Nucleus accumbens (tissue), 56 donors: ENCODE results near the gene MED12L.
"Not testable (repeated sequence)": the region's sequence is repeated elsewhere in the genome, so short reads cannot be mapped to it uniquely, and the experiment has no call there.

Experiments used
- DNase-seq, 56 donors: peaks; one replicate each; lab custom pipeline; 2025; lab: John Stamatoyannopoulos, UW

The MED12L gene

DNA sequence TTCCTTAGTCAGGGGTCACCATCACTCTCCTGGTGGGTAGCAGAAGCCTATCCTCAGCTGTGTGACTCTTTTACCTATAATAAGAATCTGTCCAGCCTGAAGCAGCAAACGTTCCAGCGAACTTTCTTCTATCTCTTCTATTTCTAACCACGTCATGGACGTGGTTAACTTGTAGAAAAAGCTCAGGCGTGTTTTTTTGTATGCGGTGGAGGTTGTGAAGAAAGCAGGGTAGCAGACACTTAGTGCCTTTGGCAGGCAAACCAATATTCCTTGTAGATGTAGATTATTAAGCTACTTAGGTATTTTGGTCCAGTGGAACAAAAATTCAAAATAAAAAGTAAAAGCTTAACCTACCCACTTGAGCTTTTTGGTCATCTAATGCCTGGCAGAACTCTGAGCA, 149.4 kb downstream of the MED12L start:
- DNase-seq: no peak

DNA sequence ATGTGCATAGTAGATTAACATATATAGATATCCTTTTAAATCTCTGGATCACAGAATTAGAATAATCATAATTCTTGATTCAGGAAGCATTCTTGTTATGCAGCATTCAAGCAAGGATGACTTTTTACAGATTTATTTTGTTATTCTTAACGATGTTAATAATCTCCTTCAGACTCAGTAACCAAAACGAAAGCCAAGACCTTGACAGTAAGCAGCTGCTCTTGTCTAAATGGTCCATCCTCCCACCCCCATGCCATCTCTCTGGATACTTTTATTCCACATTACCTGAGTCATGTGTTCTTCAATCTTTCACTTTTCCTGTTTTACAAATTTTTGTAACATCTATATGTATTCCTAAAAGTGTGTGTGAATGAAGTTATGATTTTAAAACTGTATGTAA, 150.9 kb downstream of the MED12L start:
- no peak for DNase-seq

DNA sequence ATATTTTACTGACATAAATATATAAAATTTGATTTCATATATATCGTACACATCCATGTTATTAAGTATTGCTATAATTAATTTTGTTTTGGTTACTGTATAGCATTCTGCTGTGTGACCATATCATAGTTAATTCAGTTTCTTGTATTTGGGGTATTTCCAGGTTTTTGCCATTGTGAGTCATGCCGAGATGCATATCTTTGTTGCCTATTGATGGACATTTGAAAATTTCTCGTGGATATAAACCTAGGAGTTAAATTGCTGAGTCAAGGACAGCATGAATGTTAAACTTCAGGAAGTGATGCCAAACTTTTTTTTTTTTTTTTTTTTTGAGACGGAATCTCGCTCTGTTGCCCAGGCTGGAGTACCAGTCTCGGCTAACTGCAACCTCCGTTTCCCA, 151.3 kb downstream of the MED12L start:
- no peak for DNase-seq

DNA sequence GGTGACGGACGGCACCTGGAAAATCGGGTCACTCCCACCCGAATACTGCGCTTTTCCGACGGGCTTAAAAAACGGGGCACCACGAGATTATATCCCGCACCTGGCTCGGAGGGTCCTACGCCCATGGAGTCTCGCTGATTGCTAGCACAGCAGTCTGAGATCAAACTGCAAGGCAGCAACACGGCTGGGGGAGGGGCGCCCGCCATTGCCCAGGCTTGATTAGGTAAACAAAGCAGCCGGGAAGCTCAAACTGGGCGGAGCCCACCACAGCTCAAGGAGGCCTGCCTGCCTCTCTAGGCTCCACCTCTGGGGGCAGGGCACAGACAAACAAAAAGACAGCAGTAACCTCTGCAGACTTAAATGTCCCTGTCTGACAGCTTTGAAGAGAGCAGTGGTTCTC, 156.5 kb downstream of the MED12L start:
- not testable (repeated sequence) for DNase-seq

DNA sequence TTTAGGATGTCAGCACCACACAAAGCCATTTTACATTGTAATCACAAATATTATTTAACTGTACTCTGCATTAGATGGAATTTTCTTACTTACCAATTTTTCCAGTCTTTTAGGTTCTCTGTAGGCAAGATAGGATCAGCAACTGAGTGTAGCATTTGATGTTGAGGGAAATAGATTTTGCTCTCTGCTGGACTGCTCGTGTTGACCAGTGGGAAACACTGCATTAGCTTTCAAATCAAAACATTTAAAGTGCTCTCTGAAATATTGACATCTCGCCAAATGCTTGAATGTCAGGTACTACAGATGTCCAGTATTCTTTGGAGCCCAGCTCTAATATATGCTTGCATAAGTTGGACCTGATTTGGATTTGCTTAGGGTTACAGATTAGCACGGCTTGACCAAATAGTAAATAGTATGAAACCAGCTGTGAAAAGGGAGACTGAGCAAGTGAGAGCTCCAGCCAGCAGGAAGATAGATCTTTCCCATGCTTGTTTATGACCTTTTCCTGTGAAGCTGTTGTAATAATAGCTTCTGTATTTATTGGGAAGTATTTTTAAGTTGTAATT, 163.4 kb downstream of the MED12L start:
- no peak for DNase-seq

DNA sequence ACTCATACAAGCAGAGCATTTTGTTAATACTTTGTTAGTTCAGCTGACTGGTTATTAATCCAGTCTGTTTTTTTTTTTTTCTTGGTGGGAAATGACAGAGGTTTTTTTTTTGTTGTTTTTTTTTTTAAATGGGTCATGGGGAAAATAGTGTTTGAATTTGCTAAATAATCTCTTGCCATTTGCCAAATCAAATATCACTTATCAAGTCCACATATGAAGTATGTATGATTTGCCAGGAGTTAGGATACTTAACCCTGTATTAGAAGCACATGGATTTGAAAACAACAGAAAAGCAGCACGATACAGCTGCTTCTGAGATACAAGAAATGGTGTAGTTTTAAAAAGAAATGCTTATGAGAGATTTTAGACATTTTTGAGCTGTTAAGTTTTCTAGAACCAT, 171.3 kb downstream of the MED12L start:
- no peak for DNase-seq

DNA sequence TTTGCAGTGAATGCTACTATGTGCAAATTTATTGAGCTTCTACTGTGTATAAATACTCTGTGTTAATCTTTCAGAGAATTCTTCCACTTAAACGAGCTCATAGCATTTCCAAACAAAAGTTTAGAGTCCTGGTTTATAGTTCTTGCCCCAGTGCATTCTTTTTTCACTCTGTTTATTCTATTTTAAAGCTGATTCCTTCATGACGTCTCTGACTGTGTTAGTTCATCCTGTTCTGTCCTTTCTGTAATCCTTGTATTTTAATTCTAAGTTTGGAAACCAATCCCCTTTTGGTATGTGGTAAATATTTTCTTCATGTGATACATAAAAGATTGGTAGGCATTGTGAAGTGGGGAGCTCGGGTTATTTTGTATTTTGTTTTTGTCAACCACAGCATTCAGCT, 174.2 kb downstream of the MED12L start:
- DNase-seq: no peak

DNA sequence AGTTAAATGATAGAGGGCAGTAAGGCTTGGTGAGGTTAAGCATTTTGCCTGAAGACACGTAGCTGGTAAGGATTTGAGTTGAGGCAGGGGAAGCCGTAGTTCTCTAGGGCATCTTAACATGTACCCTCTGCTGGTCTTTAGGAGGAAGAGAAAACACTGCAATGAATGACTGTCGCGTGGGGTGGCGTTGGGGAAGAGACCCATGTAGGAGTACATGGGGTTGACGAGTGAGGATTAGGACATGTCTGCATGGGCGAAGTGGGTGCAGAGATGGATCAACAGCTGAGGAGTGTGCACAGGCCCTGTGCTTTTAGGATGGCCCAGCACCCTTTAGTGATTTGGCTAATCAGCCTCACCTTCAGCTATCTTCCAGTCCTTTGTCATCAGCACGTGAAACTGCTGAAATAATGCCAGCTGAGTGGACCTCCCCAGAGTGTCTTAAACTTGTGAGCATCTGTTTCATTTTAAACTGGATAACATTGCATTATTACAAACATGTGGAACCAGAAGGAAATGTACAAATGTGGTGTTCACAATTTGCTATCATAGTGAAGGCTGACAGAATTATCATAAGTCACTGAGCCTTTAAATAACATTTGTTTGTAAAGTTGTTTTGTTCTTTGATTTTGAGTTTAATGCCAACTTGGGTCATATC, 177.5 kb downstream of the MED12L start:
- DNase-seq: no peak

DNA sequence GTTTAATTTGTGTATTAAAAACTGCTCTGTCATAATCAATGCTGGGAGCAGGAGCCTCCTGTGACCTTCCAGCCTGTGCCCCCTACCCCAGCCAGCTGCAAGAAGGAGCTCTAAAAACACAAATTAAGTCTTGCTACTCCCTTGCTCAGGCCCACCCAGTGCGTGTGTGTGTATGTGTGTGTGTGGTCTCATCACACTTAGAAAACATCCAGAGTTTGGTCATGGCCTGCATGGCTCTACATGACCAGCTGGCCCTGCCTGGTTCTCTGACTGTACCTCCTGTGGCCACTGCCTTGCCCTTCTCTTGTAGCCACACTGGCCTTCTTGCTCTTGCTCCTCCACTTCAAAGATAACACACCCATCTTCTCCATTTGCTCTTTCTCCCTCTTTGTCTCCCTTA, 179.1 kb downstream of the MED12L start:
- no peak for DNase-seq

DNA sequence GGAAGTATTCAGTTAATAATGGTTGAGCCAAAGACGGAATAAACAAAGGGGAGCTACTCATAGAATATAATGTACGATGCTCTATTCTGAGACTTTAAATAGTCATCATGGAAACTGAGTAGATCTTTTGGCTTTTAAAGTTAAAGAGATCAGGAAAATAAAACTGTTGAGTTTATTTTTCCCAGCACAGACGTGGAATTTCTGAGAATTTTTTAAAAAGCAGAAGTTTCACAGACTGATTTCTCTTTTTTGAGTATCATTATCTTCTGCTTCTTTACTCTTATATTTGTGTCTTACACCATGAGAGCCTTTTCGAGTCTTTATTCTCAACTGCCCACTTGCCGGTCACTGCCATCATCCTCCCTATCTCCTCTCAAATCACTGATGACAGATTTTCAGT, 179.7 kb downstream of the MED12L start:
- no peak for DNase-seq

DNA sequence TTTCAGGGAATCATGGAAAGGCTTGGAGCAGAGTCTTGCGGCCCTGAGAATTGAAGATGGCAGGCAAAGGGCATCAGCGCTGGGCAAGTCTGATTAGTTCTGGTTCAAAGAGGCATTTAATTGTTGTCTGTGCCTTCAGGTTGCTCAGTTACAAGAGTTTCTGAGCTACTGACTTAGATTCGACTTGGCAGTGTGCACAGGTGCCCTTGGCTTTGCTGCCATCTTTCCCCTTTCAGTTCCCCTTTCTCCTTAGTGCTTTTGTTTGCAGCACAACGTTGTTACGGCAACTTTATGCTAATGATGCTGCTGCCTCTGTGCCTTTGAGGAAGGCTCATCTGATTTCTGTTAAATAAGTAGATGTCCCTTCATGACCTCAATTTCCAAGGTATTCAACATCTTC, 180.4 kb downstream of the MED12L start:
- DNase-seq: peak in 2 of 56 donors; percentile 7 to 12

DNA sequence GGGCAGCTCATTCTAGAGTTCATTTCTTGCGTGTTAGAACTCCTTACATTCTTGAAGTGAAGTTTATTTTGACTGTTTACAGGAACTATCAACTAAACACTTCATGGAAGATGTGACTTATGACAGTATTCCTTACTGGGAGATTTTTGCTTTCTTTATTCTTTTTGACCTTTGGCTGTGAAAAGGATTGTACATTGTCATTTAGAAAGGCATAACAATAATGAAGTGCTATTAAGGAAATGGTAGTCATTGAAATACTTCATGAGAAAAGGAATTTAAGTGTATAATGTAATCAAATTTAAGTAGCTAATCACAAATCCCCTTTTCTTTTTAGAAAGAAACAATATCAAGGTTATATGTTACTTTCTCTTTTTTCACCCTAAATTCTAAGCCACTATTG, 181.6 kb downstream of the MED12L start:
- no peak for DNase-seq

DNA sequence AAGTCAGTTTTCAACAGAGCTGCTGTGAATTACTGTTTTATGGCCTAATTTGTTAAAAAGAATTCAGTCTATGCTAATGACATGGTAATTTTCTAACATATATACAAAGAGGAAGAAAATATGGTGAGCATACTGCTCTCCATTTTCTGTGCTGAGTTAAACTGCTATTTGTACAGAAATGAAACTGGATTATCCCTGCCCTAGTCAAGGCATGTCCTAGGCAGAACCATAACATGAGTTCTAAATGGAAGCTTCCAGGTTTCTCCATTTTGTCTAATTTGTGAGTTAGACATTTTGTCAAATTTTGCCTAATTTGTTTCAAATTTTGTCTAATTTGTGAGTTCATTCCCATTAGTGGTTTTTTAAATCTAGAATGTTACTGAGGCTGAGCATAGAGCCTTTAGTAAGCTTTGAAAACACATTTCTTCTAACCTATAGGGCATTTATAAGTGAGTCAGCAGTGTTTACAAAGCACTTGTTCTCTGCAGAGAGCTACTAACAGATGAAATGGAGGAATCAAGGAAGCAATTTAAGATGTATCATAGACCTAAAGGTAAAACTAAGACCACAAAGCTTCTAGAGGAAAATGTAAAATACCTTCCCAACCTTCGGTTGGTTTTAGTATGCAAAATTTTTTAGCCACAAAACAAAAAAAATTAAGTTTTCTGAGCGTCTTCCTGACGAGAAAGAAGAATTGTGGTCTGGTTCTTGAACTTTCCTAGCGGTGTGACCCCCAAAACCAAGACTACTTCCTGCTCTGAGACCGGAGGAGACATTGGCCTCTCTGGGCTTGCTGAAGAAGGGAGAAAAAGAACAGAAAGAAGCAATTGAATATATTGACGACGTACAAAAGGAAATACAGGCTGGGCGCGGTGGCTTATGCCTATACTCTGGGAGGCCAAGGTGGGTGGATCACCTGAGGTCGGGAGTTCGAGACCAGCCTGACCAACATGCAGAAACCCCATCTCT, 183.1 kb downstream of the MED12L start:
- DNase-seq: no peak

DNA sequence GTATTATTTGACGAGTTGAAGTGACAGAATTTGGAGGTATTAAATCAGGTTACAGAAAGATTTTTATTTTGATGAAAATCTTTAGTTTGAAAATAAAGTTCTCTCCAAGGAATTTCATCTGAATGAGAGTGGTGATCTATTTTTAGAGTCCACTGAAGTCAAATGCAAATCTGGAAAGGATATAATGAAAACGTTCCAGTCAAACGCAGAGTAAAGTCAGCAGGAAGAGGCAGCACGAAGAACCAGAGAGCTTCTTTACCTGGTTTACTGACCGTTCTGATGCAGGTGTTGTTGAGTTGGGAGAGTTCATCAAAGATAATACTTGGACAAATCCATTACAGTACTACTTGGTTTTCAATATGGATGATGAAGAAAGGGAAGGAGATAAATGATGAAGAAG, 184.2 kb downstream of the MED12L start:
- DNase-seq: no peak

DNA sequence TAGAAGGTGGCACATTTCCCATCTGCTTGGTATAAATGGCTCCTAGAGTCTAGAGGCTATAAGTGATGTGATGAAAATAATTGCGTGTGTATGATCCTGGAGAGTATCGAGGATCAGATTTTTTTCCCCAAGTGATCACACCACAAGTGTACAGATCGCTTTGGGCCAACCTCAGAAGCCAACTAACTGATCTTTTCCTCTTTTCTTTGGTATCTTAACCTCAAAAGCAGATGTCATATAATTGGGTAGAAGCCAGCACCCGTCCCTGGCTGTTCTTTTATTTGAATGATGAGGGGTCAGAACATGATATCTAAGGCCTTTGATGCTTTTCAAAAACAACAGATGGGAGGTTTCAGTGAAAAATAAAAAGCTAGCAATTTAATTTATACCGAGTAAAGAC, 189.6 kb downstream of the MED12L start:
- no peak for DNase-seq

DNA sequence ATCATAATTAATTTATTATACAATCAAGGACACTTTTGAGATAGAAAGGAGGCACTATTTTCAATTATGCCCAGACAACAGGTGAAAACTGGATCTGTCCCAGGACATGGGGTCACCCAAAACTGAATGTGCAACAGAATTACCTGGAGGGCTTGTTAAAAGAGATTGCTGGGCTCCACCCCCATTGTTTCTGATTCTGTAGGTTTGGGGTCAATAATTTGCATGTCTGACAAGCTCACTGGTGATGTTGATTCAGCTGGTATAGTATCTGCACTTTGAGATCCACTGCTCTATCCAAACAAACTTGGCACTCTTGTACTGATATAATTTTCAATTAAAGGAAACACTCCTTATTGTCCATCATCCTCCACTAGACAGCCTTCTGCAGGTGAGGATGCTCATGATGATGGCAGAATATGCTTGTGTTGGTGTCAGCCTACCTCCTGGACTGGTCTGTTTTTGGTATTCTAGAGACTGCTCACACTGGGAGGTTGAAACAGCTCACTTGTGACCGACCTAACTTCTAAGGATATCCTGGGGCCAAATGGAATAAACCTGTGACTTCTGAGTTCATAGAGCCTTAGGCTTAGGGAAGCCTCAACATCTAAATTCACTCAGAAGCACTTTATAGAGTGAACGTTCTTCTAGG, 190.7 kb downstream of the MED12L start:
- DNase-seq: no peak

DNA sequence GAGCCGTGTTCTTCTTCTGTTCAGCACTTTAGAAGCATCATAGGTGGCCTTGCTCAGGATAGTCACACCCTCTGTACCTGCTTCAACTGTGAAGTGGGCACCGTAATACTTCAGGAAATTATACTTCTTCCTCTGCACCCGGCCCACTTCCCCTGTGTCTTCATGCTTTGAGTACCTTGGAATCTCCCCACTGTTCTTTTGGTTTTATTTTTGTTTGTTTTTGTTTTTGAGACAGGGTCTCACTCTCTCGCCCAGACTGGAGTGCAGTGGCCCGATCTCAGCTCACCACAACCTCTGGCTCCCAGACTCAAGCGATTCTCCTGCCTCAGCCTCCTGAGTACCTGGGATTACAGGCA, 191.2 kb downstream of the MED12L start:
- no peak for DNase-seq

DNA sequence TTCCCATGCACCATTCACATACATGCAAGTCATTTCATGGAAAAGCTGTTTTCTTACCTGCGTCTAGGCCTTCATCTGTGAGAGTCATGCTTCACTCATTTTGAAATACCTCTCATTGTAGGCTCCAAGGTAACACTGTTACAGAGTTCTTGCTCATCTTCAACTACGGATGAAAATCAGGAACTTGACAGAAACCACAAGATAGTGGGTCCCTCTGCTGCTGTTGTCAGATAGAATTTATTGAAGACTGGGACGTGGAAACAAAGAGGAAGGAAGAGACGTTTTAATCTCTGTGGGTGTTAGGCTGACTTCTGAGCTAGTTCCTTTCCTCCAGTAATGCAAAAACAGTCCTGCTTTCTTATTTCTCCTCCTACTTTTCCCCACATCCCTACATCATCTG, 192.8 kb downstream of the MED12L start, which contains the start of gene P2RY14:
Gene P2RY14 (minus strand): TSS at position 313 of the 400 bp plus-strand sequence. CDS start 64,226 bp downstream, outside the sequence.
- DNase-seq: no peak

DNA sequence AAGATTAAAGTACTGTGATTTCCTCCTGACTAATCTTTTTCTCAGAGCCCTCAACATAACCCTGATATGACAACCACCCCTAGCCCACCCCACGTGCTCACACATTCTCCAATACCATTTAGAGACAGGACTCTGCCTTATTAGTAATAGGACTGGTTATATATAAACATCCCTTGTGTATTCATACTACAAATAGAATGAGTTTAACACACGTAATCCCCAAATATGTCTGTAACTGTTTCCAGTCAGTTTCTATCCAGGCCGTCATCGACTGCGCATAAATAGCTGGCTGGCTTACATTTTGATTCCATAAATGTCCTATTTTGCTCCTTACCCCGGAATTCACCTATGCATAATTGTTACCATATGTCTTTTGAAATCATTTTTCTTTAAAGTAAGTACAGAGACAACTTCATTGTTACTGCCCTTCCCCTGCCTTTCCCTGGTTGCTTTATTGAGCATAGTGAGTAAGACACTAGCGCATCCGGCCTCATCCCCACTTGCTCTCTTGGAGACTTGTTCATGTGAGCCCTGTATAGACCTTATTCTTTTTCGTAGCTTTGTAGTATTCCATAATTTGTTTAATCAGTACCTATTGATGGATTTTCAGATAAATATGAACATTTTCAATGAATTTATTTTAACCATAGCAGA, 196.3 kb downstream of the MED12L start:
- DNase-seq: no peak

DNA sequence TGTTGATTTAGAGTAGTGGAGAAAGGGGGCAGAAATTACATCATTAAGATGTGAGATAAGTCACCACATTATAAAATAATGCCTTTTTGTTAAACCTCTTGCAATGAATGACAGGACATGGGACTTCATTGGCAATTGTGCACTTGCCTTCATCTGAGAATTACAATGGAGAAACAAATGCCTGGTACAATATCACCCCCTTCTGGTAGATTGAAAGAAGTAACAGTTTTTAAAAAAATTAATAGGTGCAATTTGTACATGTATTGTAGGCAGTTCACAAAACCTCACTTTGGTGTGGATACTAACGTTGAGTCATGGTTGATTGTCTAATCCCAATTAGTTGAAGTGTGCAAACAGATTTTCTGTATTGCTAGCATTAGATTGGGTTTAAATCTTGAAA, 197.5 kb downstream of the MED12L start:
- no peak for DNase-seq

DNA sequence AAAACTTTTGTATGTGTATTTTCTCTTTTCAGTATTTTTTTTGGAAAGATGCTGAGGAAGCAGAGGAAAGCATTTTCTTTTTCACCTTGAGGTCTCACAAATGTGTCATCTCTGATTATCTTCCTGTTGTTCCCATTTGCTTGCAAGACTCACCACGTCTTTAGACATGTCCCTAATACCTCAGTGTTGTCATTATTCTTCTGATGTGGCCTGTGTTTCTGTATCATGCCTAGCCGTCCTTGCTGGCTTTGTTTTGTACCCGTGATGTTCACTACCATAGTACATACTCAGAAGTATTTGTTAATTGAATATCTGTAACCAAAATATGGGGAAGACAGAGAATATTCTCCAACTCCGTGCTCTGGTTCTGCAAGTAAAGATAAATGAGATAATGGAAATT, 197.9 kb downstream of the MED12L start:
- no peak for DNase-seq
